ENCODE data around the gene MMP17.

Gene MMP17

DNA sequence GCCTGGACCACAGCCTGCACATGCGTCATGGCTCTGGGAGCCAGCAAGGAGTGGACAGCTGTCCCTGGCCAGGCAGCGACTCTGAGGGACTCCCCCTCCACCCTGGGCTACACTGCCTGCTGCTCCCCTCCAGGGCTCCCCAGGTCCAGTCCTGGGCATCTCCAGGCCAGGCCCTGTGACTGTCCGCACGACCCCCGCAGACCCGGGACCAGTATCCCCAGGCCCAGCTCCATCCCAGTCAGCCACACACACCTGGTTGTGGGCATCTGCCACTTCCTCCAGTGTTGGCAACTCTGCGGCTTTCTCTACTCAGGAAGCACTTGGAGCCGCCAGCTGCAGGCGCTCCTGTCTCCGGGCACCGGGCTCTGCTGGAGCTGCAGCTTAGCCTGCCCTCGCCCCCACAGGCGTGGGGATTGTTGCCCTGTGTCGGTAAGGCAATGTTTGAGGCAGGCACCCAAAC lies 68.6 kb downstream of the MMP17 start:
- no peak for DNase-seq (ENCODE audit: low spot score)
- peak overlapping the region; percentile 97 to 100 for H3K27ac ChIP-seq
- TF ChIP-seq, protein P1, sequence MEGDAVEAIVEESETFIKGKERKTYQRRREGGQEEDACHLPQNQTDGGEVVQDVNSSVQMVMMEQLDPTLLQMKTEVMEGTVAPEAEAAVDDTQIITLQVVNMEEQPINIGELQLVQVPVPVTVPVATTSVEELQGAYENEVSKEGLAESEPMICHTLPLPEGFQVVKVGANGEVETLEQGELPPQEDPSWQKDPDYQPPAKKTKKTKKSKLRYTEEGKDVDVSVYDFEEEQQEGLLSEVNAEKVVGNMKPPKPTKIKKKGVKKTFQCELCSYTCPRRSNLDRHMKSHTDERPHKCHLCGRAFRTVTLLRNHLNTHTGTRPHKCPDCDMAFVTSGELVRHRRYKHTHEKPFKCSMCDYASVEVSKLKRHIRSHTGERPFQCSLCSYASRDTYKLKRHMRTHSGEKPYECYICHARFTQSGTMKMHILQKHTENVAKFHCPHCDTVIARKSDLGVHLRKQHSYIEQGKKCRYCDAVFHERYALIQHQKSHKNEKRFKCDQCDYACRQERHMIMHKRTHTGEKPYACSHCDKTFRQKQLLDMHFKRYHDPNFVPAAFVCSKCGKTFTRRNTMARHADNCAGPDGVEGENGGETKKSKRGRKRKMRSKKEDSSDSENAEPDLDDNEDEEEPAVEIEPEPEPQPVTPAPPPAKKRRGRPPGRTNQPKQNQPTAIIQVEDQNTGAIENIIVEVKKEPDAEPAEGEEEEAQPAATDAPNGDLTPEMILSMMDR (IDR thresholded peaks at IDR 0.05) = no peak
- H3K4me3 ChIP-seq = peak overlapping the region; percentile 81

DNA sequence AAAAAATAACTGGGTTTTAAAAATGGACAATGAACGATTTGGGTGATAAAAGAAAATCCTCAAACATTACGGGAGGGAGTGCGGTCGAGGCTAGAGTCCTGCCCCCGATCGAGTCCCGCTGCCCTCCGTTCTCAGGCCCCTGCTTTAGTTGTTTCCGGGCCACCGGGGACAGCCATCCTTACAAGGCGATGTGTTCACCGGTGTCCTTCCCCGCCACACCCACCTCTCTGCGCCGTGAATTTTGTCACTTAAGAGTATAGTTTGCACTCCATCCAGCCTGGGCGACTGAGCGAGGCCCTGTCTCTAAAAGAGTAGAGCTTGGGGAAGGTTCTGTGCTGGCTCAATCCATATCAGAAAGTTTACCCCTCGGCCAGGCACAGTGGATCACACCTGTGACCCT lies 69.1 kb downstream of the MMP17 start:
- no peak for DNase-seq (ENCODE audit: low spot score)
- H3K27ac ChIP-seq = peak overlapping the region; percentile 97 to 100
- TF ChIP-seq, protein P1 (IDR thresholded peaks at IDR 0.05) = no peak
- H3K4me3 ChIP-seq = peak overlapping the region; percentile 81

DNA sequence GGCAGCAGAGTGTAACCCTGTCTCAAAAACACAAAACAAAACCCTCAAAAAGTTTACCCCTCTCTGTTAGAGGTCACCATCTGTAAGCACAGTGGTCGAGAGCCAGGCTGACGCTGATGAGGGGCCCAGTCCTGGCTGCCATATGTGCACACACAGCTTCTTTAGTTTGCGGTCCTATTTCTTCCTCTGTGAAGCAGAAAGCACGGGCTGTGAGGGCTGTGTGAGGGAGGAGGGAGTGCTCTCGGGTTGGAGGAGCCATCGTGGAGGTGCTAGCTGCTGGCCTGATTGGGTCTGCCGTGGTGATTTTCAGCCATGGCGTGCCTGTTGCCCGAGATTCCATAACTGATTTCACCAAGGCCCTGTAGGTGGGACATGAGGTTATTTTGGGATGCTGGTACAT lies 69.7 kb downstream of the MMP17 start:
- TF ChIP-seq, protein P1 (IDR thresholded peaks at IDR 0.05) = no peak
- H3K27ac ChIP-seq = peak overlapping the region in 1 of 2 donors; percentile 8
- no peak for DNase-seq (ENCODE audit: low spot score)
- no peak overlapping the region for H3K4me3 ChIP-seq

DNA sequence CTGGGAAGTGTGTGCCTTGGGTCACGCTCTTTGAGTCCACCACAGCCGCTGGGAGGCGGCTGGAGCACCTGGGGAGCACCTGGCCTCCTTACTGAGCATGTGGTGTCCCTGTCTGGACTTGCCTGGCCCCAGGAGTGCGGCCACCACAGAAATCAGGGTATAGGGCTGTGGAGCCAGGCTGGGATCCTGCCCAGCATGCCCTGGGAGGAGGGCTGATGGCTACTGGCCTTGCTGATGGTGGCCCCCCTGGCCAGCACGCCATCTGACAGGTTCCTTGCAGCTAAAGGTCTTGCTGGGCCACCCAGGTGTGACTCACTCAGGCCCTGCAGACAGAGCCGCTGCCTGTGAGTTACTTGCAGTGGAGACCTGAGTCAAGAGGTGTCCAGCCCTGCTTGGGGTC lies 72.2 kb downstream of the MMP17 start:
- no peak overlapping the region for H3K4me3 ChIP-seq
- TF ChIP-seq, protein P1 (IDR thresholded peaks at IDR 0.05) = no peak
- no peak for DNase-seq (ENCODE audit: low spot score)
- no peak overlapping the region for H3K27ac ChIP-seq

All from coronary artery (tissue), 2 donors.